IMR-90 (cell line): ENCODE results near the gene SLC39A11. TPM values are rescaled to one million over a fixed set of nuclear protein-coding genes. Genes with fewer than 3 reads are reported as not detected.

Source experiments
- ATAC-seq: fragments of 200-7000 bp; cut with Tn5 transposase; 2 replicates; pipeline ENCODE4 v1.9.1; 2020; ENCODE audit warnings: low read depth, mild to moderate bottlenecking, moderate library complexity
- BruUV-seq: library from RNA; stranded (reverse); fragments of 400-500 nt; replicated peaks from 2 replicates; lab custom pipeline; 2021; lab: Mats Ljungman, UMichigan
- CTCF ChIA-PET: fragments of 300-600 bp; formaldehyde crosslinking; extraction: SDS; loops from one replicate; lab custom pipeline; 2021; ENCODE audit warnings: antibody characterized with exemption; lab: Yijun Ruan, JAX
- POLR2A ChIA-PET: fragments of 300-600 bp; sonication (Branson Sonifier 250); formaldehyde crosslinking; loops from one replicate; lab custom pipeline; 2022; ENCODE audit warnings: antibody characterized with exemption; ENCODE audit not compliant: unreplicated experiment; lab: Charles Lee
- DNase-seq: peaks from one replicate; pipeline ENCODE4 v3.0.0; 2013
- H2AFZ ChIP-seq: replicated peaks from 2 replicates; pipeline ENCODE3; 2013; ENCODE audit warnings: low read length, mild to moderate bottlenecking; ENCODE audit not compliant: poor library complexity
- H2AK5ac ChIP-seq: 2 replicates; pipeline ENCODE4 v1.6.1; 2013; ENCODE audit warnings: low read depth, low read length, inconsistent platforms
- H2AK9ac ChIP-seq: replicated peaks from 2 replicates; pipeline ENCODE3; 2013; ENCODE audit warnings: mild to moderate bottlenecking, low read depth, low read length, moderate library complexity; ENCODE audit not compliant: poor library complexity
- H2BK120ac ChIP-seq: 2 replicates; pipeline ENCODE4 v1.6.1; 2013; ENCODE audit warnings: low read depth, low read length, inconsistent platforms
- H2BK15ac ChIP-seq: 3 replicates; pipeline ENCODE4 v1.6.1; 2013; ENCODE audit warnings: low read depth, low read length, inconsistent platforms
- H2BK20ac ChIP-seq: 2 replicates; pipeline ENCODE4 v1.6.1; 2013; ENCODE audit warnings: low read depth, mild to moderate bottlenecking, inconsistent platforms, low read length, moderate library complexity
- H2BK5ac ChIP-seq: 2 replicates; pipeline ENCODE4 v1.6.1; 2013; ENCODE audit warnings: mild to moderate bottlenecking, low read depth, low read length, inconsistent platforms; ENCODE audit not compliant: poor library complexity, severe bottlenecking
- H3K14ac ChIP-seq: replicated peaks from 2 replicates; pipeline ENCODE4 v1.6.1; 2013; ENCODE audit warnings: low read depth, low read length, inconsistent platforms
- H3K18ac ChIP-seq: 2 replicates; pipeline ENCODE4 v1.6.1; 2013; ENCODE audit warnings: low read depth, low read length, control low read depth
- H3K23ac ChIP-seq: 2 replicates; pipeline ENCODE4 v1.6.1; 2013; ENCODE audit warnings: low read depth, low read length, inconsistent platforms
- H3K27ac ChIP-seq: 2 replicates; pipeline ENCODE4 v1.5.1; 2013; ENCODE audit warnings: mild to moderate bottlenecking, control low read depth, low read length; ENCODE audit not compliant: insufficient read depth
- H3K27me3 ChIP-seq: 2 replicates; pipeline ENCODE4 v1.6.1; 2013; ENCODE audit warnings: low read length; ENCODE audit not compliant: control insufficient read depth, insufficient read depth
- H3K36me3 ChIP-seq: 2 replicates; pipeline ENCODE4 v1.6.1; 2013; ENCODE audit warnings: low read length, mixed read lengths; ENCODE audit not compliant: control insufficient read depth, insufficient read depth
- H3K4ac ChIP-seq: 2 replicates; pipeline ENCODE4 v1.6.1; 2013; ENCODE audit warnings: low read depth, low read length, inconsistent platforms
- H3K4me1 ChIP-seq: 2 replicates; pipeline ENCODE4 v1.6.1; 2013; ENCODE audit warnings: low read length, mixed read lengths; ENCODE audit not compliant: control insufficient read depth, insufficient read depth
- H3K4me2 ChIP-seq: 2 replicates; pipeline ENCODE4 v1.6.1; 2013; ENCODE audit warnings: low read depth, mild to moderate bottlenecking, control low read depth, low read length, moderate library complexity
- H3K4me3 ChIP-seq: 2 replicates; pipeline ENCODE4 v1.5.1; 2013; ENCODE audit warnings: low read depth, mild to moderate bottlenecking, control low read depth, low read length, moderate library complexity; ENCODE audit not compliant: insufficient read depth
- H3K56ac ChIP-seq: 2 replicates; pipeline ENCODE4 v1.6.1; 2013; ENCODE audit warnings: low read length, inconsistent platforms; ENCODE audit not compliant: insufficient read depth; ENCODE audit errors: extremely low read depth
- H3K79me1 ChIP-seq, 2 experiments: 2 replicates each; pipeline ENCODE4 v1.6.1; 2013; ENCODE audit warnings: low read length in 2 of 2, inconsistent platforms in 1 of 2, low read depth in 1 of 2
- H3K9ac ChIP-seq: 2 replicates; pipeline ENCODE4 v1.6.1; 2013; ENCODE audit warnings: low read depth, low read length, control low read depth
- H3K9me1 ChIP-seq: 2 replicates; pipeline ENCODE4 v1.6.1; 2013; ENCODE audit warnings: low read length, inconsistent platforms; ENCODE audit not compliant: insufficient read depth
- H3K9me3 ChIP-seq: 2 replicates; pipeline ENCODE4 v1.6.1; 2013; ENCODE audit warnings: low read length; ENCODE audit not compliant: control insufficient read depth, insufficient read depth
- H4K20me1 ChIP-seq: 2 replicates; pipeline ENCODE4 v1.6.1; 2013; ENCODE audit warnings: low read length, inconsistent platforms; ENCODE audit not compliant: insufficient read depth
- H4K5ac ChIP-seq: 2 replicates; pipeline ENCODE4 v1.6.1; 2013; ENCODE audit warnings: mild to moderate bottlenecking, low read depth, low read length, control low read depth
- H4K8ac ChIP-seq, 2 experiments: 2 replicates each; pipeline ENCODE4 v1.6.1; 2013; ENCODE audit warnings: low read depth in 2 of 2, low read length in 2 of 2, control low read depth in 1 of 2, inconsistent platforms in 1 of 2
- H4K91ac ChIP-seq: 2 replicates; pipeline ENCODE4 v1.6.1; 2013; ENCODE audit warnings: low read depth, low read length, inconsistent platforms; ENCODE audit not compliant: insufficient read depth
- BHLHE40 ChIP-seq: fragments of 150-350 bp; IDR thresholded peaks from 2 replicates; pipeline ENCODE4 v1.6.1; 2016; ENCODE audit warnings: mild to moderate bottlenecking, low read depth, low read length
- CHD1 ChIP-seq: IDR thresholded peaks from 2 replicates; pipeline ENCODE4 v1.6.1; 2012; ENCODE audit warnings: low read depth, low read length, improper control_type of control experiment
- FOS ChIP-seq: fragments of 150-350 bp; IDR thresholded peaks from 2 replicates; pipeline ENCODE4 v1.6.1; 2016; ENCODE audit warnings: low read depth, low read length
- MXI1 ChIP-seq: IDR thresholded peaks from 2 replicates; pipeline ENCODE4 v1.6.1; 2012; ENCODE audit warnings: low read depth, mild to moderate bottlenecking, low read length, moderate library complexity, borderline replicate concordance
- POLR2A ChIP-seq: IDR thresholded peaks from 2 replicates; pipeline ENCODE4 v1.6.1; 2012; ENCODE audit warnings: mild to moderate bottlenecking, low read depth, low read length
- WGBS, 2 experiments: methylation state at CpG; one replicate each; pipeline versions ENCODE4 v1.1.5 to v1.1.7; 2013; ENCODE audit warnings: missing lambda C conversion rate in 2 of 2; ENCODE audit not compliant: insufficient read length in 1 of 2; ENCODE audit errors: extremely low coverage in 2 of 2; 5-methylcytosine and 5-hydroxymethylcytosine counted together
- dilution Hi-C: fragments of 300-500 bp; cut with HindIII; formaldehyde crosslinking; loops from one replicate; pipeline ENCODE4 v1.14.3; 2018; ENCODE audit warnings: low sequenced_read_pairs; ENCODE audit not compliant: unreplicated experiment
- in situ Hi-C: fragments of 300-500 bp; cut with MboI; formaldehyde crosslinking; loops from 3 replicates; pipeline ENCODE4 v1.14.3; 2019; ENCODE audit warnings: low sequenced_read_pairs, inconsistent platforms, mixed read lengths
- intact Hi-C: fragments of 100-400 bp; cut with micrococcal nuclease; formaldehyde crosslinking; loops from 2 replicates; pipeline ENCODE4 v1.10.0; 2022
- polyA plus RNA-seq, 3 experiments: library from polyadenylated mRNA; depleted of rRNA; stranded (reverse); fragments of >200 nt; gene quantifications; 2 replicates each; pipeline ENCODE4 v1.2.3, GENCODE V29; 2012; ENCODE audit warnings: low replicate concordance in 1 of 3
- total RNA-seq: library from RNA; depleted of rRNA; stranded (reverse); fragments of >200 nt; gene quantifications from 2 replicates; pipeline ENCODE4 v1.2.3, GENCODE V29; 2012

The SLC39A11 gene
- total and polyA plus RNA-seq, 2 of the 4 experiments (the other 2 are of a cell fraction): 8.8 to 14.3 TPM

DNA sequence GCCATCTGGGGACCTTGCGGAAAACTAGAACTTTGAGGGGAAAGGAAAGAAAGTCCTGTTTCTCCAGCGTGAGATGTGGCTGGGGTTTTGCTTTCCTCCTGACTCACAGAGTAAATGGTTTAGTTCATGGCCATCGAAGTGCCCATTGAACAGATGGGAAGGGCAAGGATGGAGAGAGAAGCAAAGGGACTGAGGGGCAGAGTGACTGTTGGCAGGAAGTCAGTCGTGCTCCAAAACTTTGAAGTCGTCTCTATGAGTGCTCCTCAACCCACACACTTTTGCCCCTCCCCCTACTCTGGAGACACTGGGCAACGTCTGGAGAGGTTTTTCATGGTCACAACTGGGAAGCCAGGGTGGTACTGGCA is 476.9 kb downstream of the SLC39A11 start:
- ChIA-PET CTCF (no interaction called here), POLR2A (no interaction called here)
- no peak overlapping the region for H3K27ac ChIP-seq
- no peak overlapping the region for H4K91ac ChIP-seq
- peaks cover 10% of the 10 kb centered on the region for H3K27me3 ChIP-seq
- dilution Hi-C loops: no loop called here
- H3K4ac ChIP-seq: no peak overlapping the region; the same call in 1 of the 2 replicates
- H3K36me3 ChIP-seq: no peaks in the 10 kb centered on the region
- no peaks in the 10 kb centered on the region for H4K20me1 ChIP-seq
- DNase-seq: no peak
- TF ChIP-seq POLR2A (no peak), FOS (no peak), CHD1 (no peak), BHLHE40 (no peak), MXI1 (no peak)
- H2BK20ac ChIP-seq: no peak overlapping the region
- H2AK9ac ChIP-seq: no peak overlapping the region
- in situ Hi-C loops: no loop called here
- no peak overlapping the region for H3K18ac ChIP-seq
- no peak overlapping the region for H3K23ac ChIP-seq
- H2AK5ac ChIP-seq: 0 out of 2 replicates have a peak overlapping the region, but pooled peaks have one; percentile 14
- no peak overlapping the region for H3K14ac ChIP-seq
- H3K4me2 ChIP-seq: no peak overlapping the region
- no peak overlapping the region for H3K56ac ChIP-seq
- H3K9ac ChIP-seq: no peak overlapping the region
- H3K9me3 ChIP-seq: peaks cover 2% of the 10 kb centered on the region; the same call in 1 of the 2 replicates
- no TSS peak for BruUV-seq
- no peaks in the 10 kb centered on the region for H3K79me1 ChIP-seq
- H3K9me1 ChIP-seq: peaks cover 13% of the 10 kb centered on the region; the same call in 1 of the 2 replicates
- no peak for ATAC-seq
- no peak overlapping the region; the same call in 2 of the 3 replicates for H2BK15ac ChIP-seq
- H2BK5ac ChIP-seq: no peak overlapping the region
- H4K8ac ChIP-seq: no peak overlapping the region
- intact Hi-C loops: no loop called here
- no CpG with 5 or more reads among the region's 6 CpGs for WGBS, 2 experiments
- H2BK120ac ChIP-seq: no peak overlapping the region
- H3K4me3 ChIP-seq: no peak overlapping the region
- no peak overlapping the region for H4K5ac ChIP-seq
- no peak overlapping the region for H2AFZ ChIP-seq
- H3K4me1 ChIP-seq: peaks cover 12% of the 10 kb centered on the region
